ENCODE data around the gene PLCL1.

DNA sequence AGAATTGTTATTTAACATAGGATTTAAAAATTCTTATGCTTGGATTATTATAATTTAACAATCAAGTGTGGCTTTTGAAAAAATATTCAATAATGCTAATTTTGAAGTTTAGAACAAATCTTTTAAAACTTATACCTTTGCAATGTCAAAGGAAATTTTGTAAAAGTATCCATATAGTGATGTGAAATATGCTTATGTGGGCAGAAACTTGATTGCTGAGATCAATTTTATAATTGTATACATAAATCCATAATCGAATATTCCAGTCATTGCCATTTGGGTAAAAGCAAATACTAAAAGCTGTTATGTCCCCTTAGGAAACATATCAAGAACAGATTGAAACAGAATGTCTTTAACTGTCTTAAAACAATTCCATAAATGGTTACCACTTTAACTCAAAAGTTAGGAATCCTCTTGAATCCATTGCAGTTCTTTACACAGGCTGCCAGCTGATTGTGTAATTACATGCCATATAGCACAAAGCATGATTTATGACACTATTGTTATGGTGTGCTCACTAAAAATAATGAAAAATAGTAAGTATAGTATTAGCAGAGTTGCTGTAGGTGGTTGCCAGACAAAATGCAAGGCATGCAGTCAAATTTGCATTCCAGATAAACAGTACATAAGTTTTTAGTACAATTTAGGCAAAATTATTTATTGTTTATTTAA, 24.2 kb downstream of the PLCL1 start:
- no peak for TF ChIP-seq CTCF (IDR thresholded peaks at IDR 0.05)
- TF ChIP-seq POLR2A (IDR thresholded peaks at IDR 0.05), result no peak

Data from prostate gland (tissue), 2 donors.